Sigmoid colon (tissue), 7 donors: ENCODE measurements around the gene KRT7. TPM values are rescaled to one million over a fixed set of nuclear protein-coding genes. Genes with fewer than 3 reads are reported as not detected.

Experiments used
- DNase-seq: peaks from one replicate; pipeline ENCODE4 v3.0.0-alpha.2; 2019
- H3K27ac ChIP-seq, 4 donors: fragments of 200-600 bp; sonication (generic); one replicate each; pipeline ENCODE4 v1.5.1; 2016 to 2019; ENCODE audit warnings: mild to moderate bottlenecking in 1 of 4
- H3K27me3 ChIP-seq, 3 donors: fragments of 200-600 bp; sonication (generic); one replicate each; pipeline ENCODE4 v1.5.1; 2019; ENCODE audit warnings: mild to moderate bottlenecking in 1 of 3
- H3K36me3 ChIP-seq, 4 donors: fragments of 200-600 bp; sonication (generic); one replicate each; pipeline ENCODE4 v1.5.1; 2016 to 2019
- H3K4me1 ChIP-seq, 4 donors: fragments of 200-600 bp; sonication (generic); one replicate each; pipeline ENCODE4 v1.5.1; 2017 to 2019
- H3K4me3 ChIP-seq, 4 donors: fragments of 200-600 bp; sonication (generic); one replicate each; pipeline ENCODE4 v1.5.1; 2017 to 2019; ENCODE audit warnings: mild to moderate bottlenecking in 2 of 4, moderate library complexity in 1 of 4
- H3K9me3 ChIP-seq, 4 donors: fragments of 200-600 bp in 3 of 4; sonication (generic) in 3 of 4; one replicate each; pipeline versions ENCODE4 v1.5.1 to v1.6.1; 2013 to 2019
- EP300 ChIP-seq, 4 donors: sonication (generic); formaldehyde crosslinking; IDR thresholded peaks; one replicate each; pipeline ENCODE4 v1.6.1; 2017; ENCODE audit warnings: antibody characterized with exemption in 4 of 4
- POLR2A ChIP-seq, 2 donors: fragments of 450-650 bp; IDR thresholded peaks; one replicate each; pipeline ENCODE4 v1.6.1; 2016; ENCODE audit warnings: antibody characterized with exemption in 2 of 2, mild to moderate bottlenecking in 2 of 2, moderate library complexity in 2 of 2
- POLR2AphosphoS5 ChIP-seq, 4 donors: sonication (generic); formaldehyde crosslinking; IDR thresholded peaks; one replicate each; pipeline ENCODE4 v1.6.1; 2017; ENCODE audit warnings: antibody characterized with exemption in 4 of 4
- whole genome bisulfite sequencing, 2 donors: extraction: QIAGEN DNeasy Blood & Tissue Kit; methylation state at CpG; one replicate each; pipeline ENCODE4 v1.1.7; 2013; 5-methylcytosine and 5-hydroxymethylcytosine counted together
- intact Hi-C: fragments of 100-400 bp; cut with DNase I; formaldehyde crosslinking; loops from one replicate; pipeline ENCODE4 v1.15.1; 2023
- polyA plus RNA-seq, 3 donors: library from polyadenylated mRNA; stranded (reverse); fragments of 200-250 nt; gene quantifications; one replicate each; pipeline ENCODE4 v1.2.3, GENCODE V29; 2013
- total RNA-seq, 4 donors: library from RNA; depleted of rRNA; stranded (reverse); fragments of >200 nt; gene quantifications; one replicate each; pipeline ENCODE4 v1.1.0, GENCODE V29; 2016
- TF ChIP-seq, protein P1 (sequence below), 4 experiments: fragments of 450-650 bp in 3 of 4; fragments of 200-600 bp in 1 of 4; IDR thresholded peaks; one replicate each; pipeline ENCODE4 v1.5.1; 2016 to 2019; ENCODE audit warnings: antibody characterized with exemption in 4 of 4, mild to moderate bottlenecking in 3 of 4, moderate library complexity in 2 of 4
- donor health status: healthy with polysubstance abuse.
- donor health status: Bipolar disorder and iron deficiency.
- donor health status: healthy.

Gene KRT7
- total and polyA plus RNA-seq, 7 donors, result 0.27 to 12.0 (median 2.4) TPM; not detected in 2

DNA sequence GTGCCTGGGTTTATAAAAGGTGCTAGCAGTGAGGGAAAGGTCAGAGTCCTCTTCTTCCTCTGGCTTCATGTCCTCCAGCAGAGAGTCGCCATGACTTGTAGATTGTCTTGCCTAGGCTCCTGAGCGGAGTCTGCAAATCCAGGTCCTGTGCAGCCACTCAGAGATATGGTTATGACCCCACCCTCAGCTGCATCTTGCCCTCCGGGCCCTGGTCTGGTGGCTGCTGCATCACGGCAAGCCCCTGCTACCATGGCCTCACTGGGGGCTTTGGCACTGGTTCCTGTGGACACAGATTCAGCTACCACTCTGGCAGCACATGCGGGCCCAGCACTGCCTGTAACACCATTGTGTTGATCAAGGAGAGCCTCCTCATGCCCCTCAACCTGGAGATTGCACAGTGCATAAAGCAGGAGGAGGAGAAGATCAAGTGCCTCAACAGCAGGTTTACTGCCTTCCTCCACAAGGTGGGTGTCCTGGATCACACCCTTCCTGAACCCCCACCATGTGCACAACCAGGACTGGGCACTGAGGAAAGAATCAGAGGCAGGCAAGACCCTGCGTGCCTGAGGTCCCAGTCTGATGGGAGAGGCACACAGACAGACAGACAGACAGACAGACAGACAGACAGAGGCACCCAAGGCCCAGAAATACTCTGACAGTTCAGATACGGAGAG is 30.9 kb downstream of the KRT7 start:
- peak; percentile 8 for DNase-seq
- Histone ChIP-seq H3K4me1 (peaks cover 0 to 1% (median 0%) of the 10 kb centered on the region in 4 donors), H3K4me3 (no peak overlapping the region), H3K27me3 (peaks cover 0 to 11% (median under 1%) of the 10 kb centered on the region in 3 donors), H3K9me3 (no peaks in the 10 kb centered on the region), H3K36me3 (no peaks in the 10 kb centered on the region), H3K27ac (no peak overlapping the region)
- WGBS, 2 donors, result 86 to 92% methylated on average over 7 of the region's 7 CpGs
- TF ChIP-seq POLR2AphosphoS5 (IDR thresholded peaks at IDR 0.05), result no peak
- TF ChIP-seq POLR2A (IDR thresholded peaks at IDR 0.05), result no peak
- no peak for TF ChIP-seq EP300 (IDR thresholded peaks at IDR 0.05)
- TF ChIP-seq, protein P1, sequence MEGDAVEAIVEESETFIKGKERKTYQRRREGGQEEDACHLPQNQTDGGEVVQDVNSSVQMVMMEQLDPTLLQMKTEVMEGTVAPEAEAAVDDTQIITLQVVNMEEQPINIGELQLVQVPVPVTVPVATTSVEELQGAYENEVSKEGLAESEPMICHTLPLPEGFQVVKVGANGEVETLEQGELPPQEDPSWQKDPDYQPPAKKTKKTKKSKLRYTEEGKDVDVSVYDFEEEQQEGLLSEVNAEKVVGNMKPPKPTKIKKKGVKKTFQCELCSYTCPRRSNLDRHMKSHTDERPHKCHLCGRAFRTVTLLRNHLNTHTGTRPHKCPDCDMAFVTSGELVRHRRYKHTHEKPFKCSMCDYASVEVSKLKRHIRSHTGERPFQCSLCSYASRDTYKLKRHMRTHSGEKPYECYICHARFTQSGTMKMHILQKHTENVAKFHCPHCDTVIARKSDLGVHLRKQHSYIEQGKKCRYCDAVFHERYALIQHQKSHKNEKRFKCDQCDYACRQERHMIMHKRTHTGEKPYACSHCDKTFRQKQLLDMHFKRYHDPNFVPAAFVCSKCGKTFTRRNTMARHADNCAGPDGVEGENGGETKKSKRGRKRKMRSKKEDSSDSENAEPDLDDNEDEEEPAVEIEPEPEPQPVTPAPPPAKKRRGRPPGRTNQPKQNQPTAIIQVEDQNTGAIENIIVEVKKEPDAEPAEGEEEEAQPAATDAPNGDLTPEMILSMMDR (IDR thresholded peaks at IDR 0.05), result no peak
- intact Hi-C loops, result no loop called here

DNA sequence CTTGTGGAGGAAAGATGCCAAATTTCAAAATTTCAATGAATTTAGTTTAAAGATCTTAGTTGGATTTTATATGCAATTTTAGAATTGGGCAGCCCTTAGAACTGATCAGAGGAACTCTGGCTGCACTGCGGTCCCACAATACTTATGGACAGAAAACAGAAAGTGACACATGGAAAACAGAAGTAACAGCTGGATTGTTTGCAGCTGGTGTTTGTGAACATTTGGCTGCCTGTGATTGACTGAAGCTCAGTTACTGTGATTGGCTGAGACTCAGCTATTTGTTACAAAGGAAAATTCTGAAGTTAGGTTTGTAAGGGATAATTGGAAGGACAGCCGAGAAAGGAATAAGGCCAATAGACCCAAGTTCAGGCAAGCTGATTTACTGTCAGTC is 31.4 kb downstream of the KRT7 start:
- TF ChIP-seq, protein P1 (IDR thresholded peaks at IDR 0.05), result no peak
- TF ChIP-seq EP300 (IDR thresholded peaks at IDR 0.05) (no peak), POLR2AphosphoS5 (IDR thresholded peaks at IDR 0.05) (no peak), POLR2A (IDR thresholded peaks at IDR 0.05) (no peak)
- Histone ChIP-seq H3K4me3 (no peak overlapping the region), H3K36me3 (no peaks in the 10 kb centered on the region), H3K27ac (no peak overlapping the region), H3K27me3 (peaks cover 0 to 7% (median 0%) of the 10 kb centered on the region in 3 donors), H3K9me3 (no peaks in the 10 kb centered on the region), H3K4me1 (no peaks in the 10 kb centered on the region)
- 81 to 85% methylated on average over 2 of the region's 2 CpGs for WGBS, 2 donors
- intact Hi-C loops, result no loop called here
- DNase-seq, result peak; percentile 3

DNA sequence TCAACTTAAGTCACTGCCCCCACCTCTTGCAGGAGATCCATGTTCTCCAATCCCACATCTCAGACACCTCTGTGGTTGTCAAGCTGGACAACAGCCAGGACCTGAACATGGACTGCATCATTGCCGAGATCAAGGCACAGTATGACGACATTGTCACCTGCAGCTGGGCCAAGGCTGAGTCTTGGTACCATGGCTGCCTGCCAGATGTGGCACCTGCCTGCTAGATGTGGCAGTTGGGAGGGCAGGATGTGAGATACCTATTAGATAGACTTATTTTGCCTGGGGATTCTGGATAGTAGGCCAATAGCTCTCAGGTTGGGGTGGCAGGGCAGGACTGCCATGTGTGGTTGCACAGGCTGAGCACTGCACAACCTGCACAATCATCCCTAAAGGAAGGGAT is 33.5 kb downstream of the KRT7 start:
- DNase-seq, result peak; percentile 62
- Histone ChIP-seq H3K27ac (no peak overlapping the region), H3K4me1 (no peaks in the 10 kb centered on the region), H3K9me3 (no peaks in the 10 kb centered on the region), H3K27me3 (peaks cover 0 to 6% (median 0%) of the 10 kb centered on the region in 3 donors), H3K4me3 (no peak overlapping the region), H3K36me3 (no peaks in the 10 kb centered on the region)
- WGBS, 2 donors, result 30 to 74% methylated on average over 2 of the region's 2 CpGs
- no peak for TF ChIP-seq EP300 (IDR thresholded peaks at IDR 0.05)
- TF ChIP-seq POLR2A (IDR thresholded peaks at IDR 0.05), result no peak
- TF ChIP-seq, protein P1 (IDR thresholded peaks at IDR 0.05), result no peak
- intact Hi-C loops, result no loop called here

DNA sequence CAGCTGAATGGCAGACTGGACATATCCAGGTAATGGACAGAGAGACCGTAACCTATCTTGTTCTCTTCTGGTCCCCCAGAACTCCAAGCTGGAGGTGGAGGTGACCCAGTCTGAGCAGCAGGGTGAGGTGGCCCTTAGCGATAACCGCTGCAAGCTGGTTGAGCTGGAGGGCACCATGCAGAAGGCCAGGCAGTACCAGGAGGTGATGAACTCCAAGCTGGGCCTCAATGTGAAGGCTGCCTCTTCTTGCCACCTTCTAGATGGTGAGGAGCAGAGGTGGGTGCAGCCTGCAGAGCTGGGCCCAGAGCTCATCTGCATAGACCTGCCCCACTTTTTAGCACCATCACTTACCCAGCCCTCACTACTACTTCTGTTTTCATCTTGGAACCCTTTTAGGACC is 34.2 kb downstream of the KRT7 start:
- H3K36me3 ChIP-seq, result no peaks in the 10 kb centered on the region
- TF ChIP-seq POLR2AphosphoS5 (IDR thresholded peaks at IDR 0.05) (no peak), EP300 (IDR thresholded peaks at IDR 0.05) (no peak), POLR2A (IDR thresholded peaks at IDR 0.05) (no peak)
- TF ChIP-seq, protein P1 (IDR thresholded peaks at IDR 0.05), result no peak
- H3K27me3 ChIP-seq, result peaks cover 0 to 2% (median 0%) of the 10 kb centered on the region in 3 donors
- H3K4me3 ChIP-seq, result no peak overlapping the region
- H3K27ac ChIP-seq, result no peak overlapping the region
- DNase-seq, result peak; percentile 40
- no peaks in the 10 kb centered on the region for H3K9me3 ChIP-seq
- intact Hi-C loops, result no loop called here
- no peaks in the 10 kb centered on the region for H3K4me1 ChIP-seq
- 97 to 98% methylated on average over 3 of the region's 3 CpGs for WGBS, 2 donors

DNA sequence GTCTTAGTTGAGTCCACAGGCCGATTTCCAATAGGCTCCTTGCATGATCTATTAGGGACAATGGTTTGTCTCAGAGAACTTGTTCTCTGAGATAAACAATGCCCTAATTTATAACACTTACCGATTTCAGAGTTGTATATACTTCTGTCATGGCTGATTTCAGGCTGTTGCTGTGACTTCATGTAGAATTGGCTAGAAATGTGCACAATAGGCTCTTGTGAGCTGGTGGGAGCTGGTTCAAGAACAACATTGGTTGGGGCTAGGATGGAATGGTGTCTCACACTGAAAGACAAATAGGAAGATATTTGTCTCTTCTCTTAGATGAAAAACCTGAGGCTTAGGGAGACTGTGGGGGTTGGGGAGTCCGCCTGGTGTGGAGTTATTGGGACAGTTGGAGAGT is 34.7 kb downstream of the KRT7 start:
- Histone ChIP-seq H3K4me3 (no peak overlapping the region), H3K27me3 (no peaks in the 10 kb centered on the region), H3K36me3 (no peaks in the 10 kb centered on the region), H3K9me3 (no peaks in the 10 kb centered on the region), H3K27ac (no peak overlapping the region), H3K4me1 (no peaks in the 10 kb centered on the region)
- WGBS, 2 donors, result 85 to 88% methylated on average over 3 of the region's 3 CpGs
- no peak for TF ChIP-seq POLR2AphosphoS5 (IDR thresholded peaks at IDR 0.05)
- TF ChIP-seq POLR2A (IDR thresholded peaks at IDR 0.05), result no peak
- TF ChIP-seq, protein P1 (IDR thresholded peaks at IDR 0.05), result no peak
- no peak for TF ChIP-seq EP300 (IDR thresholded peaks at IDR 0.05)
- no peak for DNase-seq
- intact Hi-C loops, result no loop called here
